Ascending aorta (tissue), 2 donors: ENCODE data around the gene TEX38. TPM values are rescaled to one million over a fixed set of nuclear protein-coding genes. Genes with fewer than 3 reads are reported as not detected.

Experiments
- DNase-seq, 2 donors: peaks; one replicate each; pipeline ENCODE4 v3.0.0-alpha.2; 2019; ENCODE audit warnings: low spot score in 2 of 2
- H3K27ac ChIP-seq, 2 donors: fragments of 200-600 bp; sonication (generic); one replicate each; pipeline ENCODE4 v1.5.1; 2016 to 2017; ENCODE audit warnings: mild to moderate bottlenecking in 1 of 2
- H3K27me3 ChIP-seq: fragments of 200-600 bp; sonication (generic); one replicate; pipeline ENCODE4 v1.5.1; 2017
- H3K36me3 ChIP-seq, 2 donors: fragments of 200-600 bp; sonication (generic); one replicate each; pipeline ENCODE4 v1.5.1; 2016
- H3K4me1 ChIP-seq, 2 donors: fragments of 200-600 bp; sonication (generic); one replicate each; pipeline ENCODE4 v1.5.1; 2016 to 2017; ENCODE audit warnings: mild to moderate bottlenecking in 1 of 2
- H3K4me3 ChIP-seq, 2 donors: fragments of 200-600 bp; sonication (generic); one replicate each; pipeline ENCODE4 v1.5.1; 2016 to 2017; ENCODE audit warnings: mild to moderate bottlenecking in 1 of 2
- H3K9me3 ChIP-seq, 2 donors: fragments of 200-600 bp; sonication (generic); one replicate each; pipeline ENCODE4 v1.5.1; 2016
- CTCF ChIP-seq, 3 experiments: fragments of 200-600 bp in 2 of 3; fragments of 450-650 bp in 1 of 3; sonication (generic) in 2 of 3; IDR thresholded peaks; one replicate each; pipeline ENCODE4 v1.5.1; 2016 to 2019; ENCODE audit warnings: antibody characterized with exemption in 3 of 3, mild to moderate bottlenecking in 1 of 3, moderate library complexity in 1 of 3
- intact Hi-C: fragments of 100-400 bp; cut with DNase I; formaldehyde crosslinking; loops from one replicate; pipeline ENCODE4 v1.15.1; 2023
- total RNA-seq: library from RNA; depleted of rRNA; stranded (reverse); fragments of >200 nt; gene quantifications from one replicate; pipeline ENCODE4 v1.1.0, GENCODE V29; 2016

TEX38 gene
- total RNA-seq, 1 donor from 2014 or later, result not detected

- Histone ChIP-seq H3K27me3 (no peaks in the 10 kb centered on the region), H3K27ac (no peak overlapping the region), H3K36me3 (no peaks in the 10 kb centered on the region), H3K4me3 (no peak overlapping the region), H3K4me1 (peaks cover 12 to 20% of the 10 kb centered on the region in 2 donors), H3K9me3 (no peaks in the 10 kb centered on the region)
- no peak for TF ChIP-seq CTCF (IDR thresholded peaks at IDR 0.05)
- intact Hi-C loops, result loop anchor here (10.0 kb wide), 1 partner anchor 276 kb away; no protein-coding TSS in a partner anchor
- no peak for DNase-seq
Observed at GRCh38 chr1:46721204-46721603, 49.5 kb downstream of the TEX38 start.

- no peak for TF ChIP-seq CTCF (IDR thresholded peaks at IDR 0.05)
- Histone ChIP-seq H3K36me3 (no peaks in the 10 kb centered on the region), H3K27me3 (no peaks in the 10 kb centered on the region), H3K4me3 (no peak overlapping the region), H3K27ac (no peak overlapping the region), H3K4me1 (peaks cover 12 to 18% of the 10 kb centered on the region in 2 donors), H3K9me3 (no peaks in the 10 kb centered on the region)
- DNase-seq, result no peak
- intact Hi-C loops, result loop anchor here (10.0 kb wide), 1 partner anchor 277 kb away; no protein-coding TSS in a partner anchor
Observed at GRCh38 chr1:46721686-46722205, 50.1 kb downstream of the TEX38 start.

Other genes starting within 250 kb of the TEX38 start
- not detected for gene DMBX1, start 182.0 kb upstream of the TEX38 start, total RNA-seq
- gene KNCN, start 120.2 kb upstream of the TEX38 start, total RNA-seq, result not detected
- 47.8 TPM for gene MKNK1, start 67.6 kb upstream of the TEX38 start, total RNA-seq
- 16.1 TPM for gene MOB3C, start 55.0 kb upstream of the TEX38 start, total RNA-seq
- gene ATPAF1, start 3.5 kb upstream of the TEX38 start, total RNA-seq, result 23.6 TPM
- 99.8 TPM for gene EFCAB14, start 47.3 kb downstream of the TEX38 start, total RNA-seq
- gene CYP4B1, start 127.2 kb downstream of the TEX38 start, total RNA-seq, result 243 TPM